ENCODE data around the gene CDK14. TPM values are rescaled to one million over a fixed set of nuclear protein-coding genes. Genes with fewer than 3 reads are reported as not detected.

CDK14 gene
- total and polyA plus RNA-seq, 2 donors (not counting 1 experiment from before 2014, with no cell fraction given) = 23.6 to 41.1 TPM

GRCh38 chr7:90835861-90836260, 239.7 kb downstream of the CDK14 start:
- no peak overlapping the region for H3K27ac ChIP-seq (ENCODE audit: insufficient read depth, low read length)
- no peaks in the 10 kb centered on the region for H3K79me2 ChIP-seq (ENCODE audit: control insufficient read depth, insufficient read depth, low read length)
- H3K9me3 ChIP-seq (ENCODE audit: control insufficient read depth, insufficient read depth, low read depth, low read length) = no peaks in the 10 kb centered on the region
- H2AFZ ChIP-seq (ENCODE audit: low read length) = no peak overlapping the region
- H3K9ac ChIP-seq (ENCODE audit: insufficient read depth, low read length) = no peak overlapping the region
- H3K4me2 ChIP-seq (ENCODE audit: extremely low read depth, insufficient read depth, low read length) = no peak overlapping the region
- TF ChIP-seq EZH2 (IDR thresholded peaks at IDR 0.05; ENCODE audit: low read length, missing control alignments) = no peak
- TF ChIP-seq, protein P1, sequence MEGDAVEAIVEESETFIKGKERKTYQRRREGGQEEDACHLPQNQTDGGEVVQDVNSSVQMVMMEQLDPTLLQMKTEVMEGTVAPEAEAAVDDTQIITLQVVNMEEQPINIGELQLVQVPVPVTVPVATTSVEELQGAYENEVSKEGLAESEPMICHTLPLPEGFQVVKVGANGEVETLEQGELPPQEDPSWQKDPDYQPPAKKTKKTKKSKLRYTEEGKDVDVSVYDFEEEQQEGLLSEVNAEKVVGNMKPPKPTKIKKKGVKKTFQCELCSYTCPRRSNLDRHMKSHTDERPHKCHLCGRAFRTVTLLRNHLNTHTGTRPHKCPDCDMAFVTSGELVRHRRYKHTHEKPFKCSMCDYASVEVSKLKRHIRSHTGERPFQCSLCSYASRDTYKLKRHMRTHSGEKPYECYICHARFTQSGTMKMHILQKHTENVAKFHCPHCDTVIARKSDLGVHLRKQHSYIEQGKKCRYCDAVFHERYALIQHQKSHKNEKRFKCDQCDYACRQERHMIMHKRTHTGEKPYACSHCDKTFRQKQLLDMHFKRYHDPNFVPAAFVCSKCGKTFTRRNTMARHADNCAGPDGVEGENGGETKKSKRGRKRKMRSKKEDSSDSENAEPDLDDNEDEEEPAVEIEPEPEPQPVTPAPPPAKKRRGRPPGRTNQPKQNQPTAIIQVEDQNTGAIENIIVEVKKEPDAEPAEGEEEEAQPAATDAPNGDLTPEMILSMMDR (conservative IDR thresholded peaks at IDR 0.05 in 1 of 2, IDR thresholded peaks at IDR 0.05 in 1 of 2; ENCODE audit: low read depth in 1 of 2, low read length in 2 of 2) = no peak
- H3K36me3 ChIP-seq (ENCODE audit: control insufficient read depth, insufficient read depth, low read length) = no peaks in the 10 kb centered on the region
- H3K27me3 ChIP-seq (ENCODE audit: control insufficient read depth, insufficient read depth, low read length) = no peaks in the 10 kb centered on the region
- no peak overlapping the region for H3K4me3 ChIP-seq (replicated peaks in 1 of 4; ENCODE audit: control extremely low read depth in 1 of 4, insufficient read depth in 1 of 4, low read depth in 3 of 4, low read length in 4 of 4)
- DNase-seq (ENCODE audit: low read depth in 2 of 2) = no peak
- no peaks in the 10 kb centered on the region for H4K20me1 ChIP-seq (ENCODE audit: control insufficient read depth, extremely low read depth, insufficient read depth, low read length)
- peaks cover 2% of the 10 kb centered on the region for H3K4me1 ChIP-seq (ENCODE audit: control insufficient read depth, extremely low read depth, insufficient read depth, low read length)

GRCh38 chr7:90836937-90837336, 240.8 kb downstream of the CDK14 start:
- no peak overlapping the region for H3K4me2 ChIP-seq (ENCODE audit: extremely low read depth, insufficient read depth, low read length)
- no peaks in the 10 kb centered on the region for H3K27me3 ChIP-seq (ENCODE audit: control insufficient read depth, insufficient read depth, low read length)
- no peak overlapping the region for H3K27ac ChIP-seq (ENCODE audit: insufficient read depth, low read length)
- H2AFZ ChIP-seq (ENCODE audit: low read length) = no peak overlapping the region
- peaks cover 2% of the 10 kb centered on the region for H3K4me1 ChIP-seq (ENCODE audit: control insufficient read depth, extremely low read depth, insufficient read depth, low read length)
- no peaks in the 10 kb centered on the region for H3K9me3 ChIP-seq (ENCODE audit: control insufficient read depth, insufficient read depth, low read depth, low read length)
- no peak overlapping the region for H3K9ac ChIP-seq (ENCODE audit: insufficient read depth, low read length)
- TF ChIP-seq EZH2 (IDR thresholded peaks at IDR 0.05; ENCODE audit: low read length, missing control alignments) = no peak
- TF ChIP-seq, protein P1 (conservative IDR thresholded peaks at IDR 0.05 in 1 of 2, IDR thresholded peaks at IDR 0.05 in 1 of 2; ENCODE audit: low read depth in 1 of 2, low read length in 2 of 2) = no peak
- no peaks in the 10 kb centered on the region for H4K20me1 ChIP-seq (ENCODE audit: control insufficient read depth, extremely low read depth, insufficient read depth, low read length)
- no peak for DNase-seq (ENCODE audit: low read depth in 2 of 2)
- H3K79me2 ChIP-seq (ENCODE audit: control insufficient read depth, insufficient read depth, low read length) = no peaks in the 10 kb centered on the region
- no peaks in the 10 kb centered on the region for H3K36me3 ChIP-seq (ENCODE audit: control insufficient read depth, insufficient read depth, low read length)
- no peak overlapping the region for H3K4me3 ChIP-seq (replicated peaks in 1 of 4; ENCODE audit: control extremely low read depth in 1 of 4, insufficient read depth in 1 of 4, low read depth in 3 of 4, low read length in 4 of 4)

- Histone ChIP-seq H3K4me1 (ENCODE audit: control insufficient read depth, extremely low read depth, insufficient read depth, low read length) (no peaks in the 10 kb centered on the region), H3K36me3 (ENCODE audit: control insufficient read depth, insufficient read depth, low read length) (no peaks in the 10 kb centered on the region), H3K4me3 (replicated peaks in 1 of 4; ENCODE audit: control extremely low read depth in 1 of 4, insufficient read depth in 1 of 4, low read depth in 3 of 4, low read length in 4 of 4) (no peak overlapping the region), H3K27ac (ENCODE audit: insufficient read depth, low read length) (no peak overlapping the region), H3K27me3 (ENCODE audit: control insufficient read depth, insufficient read depth, low read length) (no peaks in the 10 kb centered on the region), H2AFZ (ENCODE audit: low read length) (no peak overlapping the region), H3K4me2 (ENCODE audit: extremely low read depth, insufficient read depth, low read length) (no peak overlapping the region), H3K9me3 (ENCODE audit: control insufficient read depth, insufficient read depth, low read depth, low read length) (no peaks in the 10 kb centered on the region), H4K20me1 (ENCODE audit: control insufficient read depth, extremely low read depth, insufficient read depth, low read length) (no peaks in the 10 kb centered on the region), H3K9ac (ENCODE audit: insufficient read depth, low read length) (no peak overlapping the region), H3K79me2 (ENCODE audit: control insufficient read depth, insufficient read depth, low read length) (no peaks in the 10 kb centered on the region)
- no peak for TF ChIP-seq EZH2 (IDR thresholded peaks at IDR 0.05; ENCODE audit: low read length, missing control alignments)
- TF ChIP-seq, protein P1 (conservative IDR thresholded peaks at IDR 0.05 in 1 of 2, IDR thresholded peaks at IDR 0.05 in 1 of 2; ENCODE audit: low read depth in 1 of 2, low read length in 2 of 2) = no peak
- DNase-seq (ENCODE audit: low read depth in 2 of 2) = no peak
Observed at GRCh38 chr7:90838799-90839198, 242.7 kb downstream of the CDK14 start.

All from fibroblast of lung (primary cell).